Measurements from ENCODE around the gene MYBPHL.

GRCh38 chr1:109347511-109347910 is 40.7 kb upstream of the MYBPHL start:
- TF ChIP-seq CTCF (conservative IDR thresholded peaks at IDR 0.05; ENCODE audit: low read depth, low read length) (no peak), EZH2 (IDR thresholded peaks at IDR 0.05; ENCODE audit: low read length, unreplicated experiment) (no peak)

All from PC-3 (cell line).